HL-60/S4 (cell line): ENCODE measurements around the gene KLRF1.

ENCODE experiments used
- in situ Hi-C: fragments of 300-500 bp; cut with MboI; formaldehyde crosslinking; loops from 2 replicates; pipeline ENCODE4 v1.14.3; 2022; ENCODE audit warnings: low sequenced_read_pairs

Gene KLRF1

GRCh38 chr12:9808504-9808903 lies 18.8 kb upstream of the KLRF1 start:
- in situ Hi-C loops, result loop anchor here (25.0 kb wide), 2 partner anchors 204 to 329 kb away; partner anchors contain the start of genes CLEC12B and CLEC7A

GRCh38 chr12:9809338-9809737 lies 17.9 kb upstream of the KLRF1 start:
- in situ Hi-C loops, result loop anchor here (25.0 kb wide), 2 partner anchors 203 to 328 kb away; partner anchors contain the start of genes CLEC12B and CLEC7A

- in situ Hi-C loops, result loop anchor here (10.0 to 25.0 kb wide), 3 partner anchors 115 to 327 kb away; partner anchors contain the start of genes CLEC12B and CLEC7A
Observed at GRCh38 chr12:9809866-9810265, 17.4 kb upstream of the KLRF1 start.

- in situ Hi-C loops, result loop anchor here (10.0 to 25.0 kb wide), 3 partner anchors 114 to 327 kb away; partner anchors contain the start of genes CLEC12B and CLEC7A
Observed at GRCh38 chr12:9810671-9811070, 16.6 kb upstream of the KLRF1 start.

GRCh38 chr12:9811621-9812020 lies 15.7 kb upstream of the KLRF1 start:
- in situ Hi-C loops, result loop anchor here (10.0 to 25.0 kb wide), 3 partner anchors 113 to 326 kb away; partner anchors contain the start of genes CLEC12B and CLEC7A

- in situ Hi-C loops, result loop anchor here (10.0 to 25.0 kb wide), 3 partner anchors 111 to 323 kb away; partner anchors contain the start of genes CLEC12B and CLEC7A
Observed at GRCh38 chr12:9813821-9814798, 13.2 kb upstream of the KLRF1 start.

- in situ Hi-C loops, result loop anchor here (25.0 kb wide), 2 partner anchors 192 to 317 kb away; partner anchors contain the start of genes CLEC12B and CLEC7A
Observed at GRCh38 chr12:9820281-9820930, 6.9 kb upstream of the KLRF1 start.

GRCh38 chr12:9829483-9829882 lies 2.2 kb downstream of the KLRF1 start:
- in situ Hi-C loops, result no loop called here

- in situ Hi-C loops, result no loop called here
Observed at GRCh38 chr12:9829982-9830381, 2.7 kb downstream of the KLRF1 start.

- in situ Hi-C loops, result no loop called here
Observed at GRCh38 chr12:9831720-9832119, 4.4 kb downstream of the KLRF1 start.

- in situ Hi-C loops, result no loop called here
Observed at GRCh38 chr12:9843407-9843806, 16.1 kb downstream of the KLRF1 start.

- in situ Hi-C loops, result no loop called here
Observed at GRCh38 chr12:9848899-9849298, 21.6 kb downstream of the KLRF1 start.

GRCh38 chr12:9851050-9851449 lies 23.8 kb downstream of the KLRF1 start:
- in situ Hi-C loops, result no loop called here

GRCh38 chr12:9851927-9852326 lies 24.6 kb downstream of the KLRF1 start:
- in situ Hi-C loops, result no loop called here

GRCh38 chr12:9856151-9856550 lies 28.9 kb downstream of the KLRF1 start:
- in situ Hi-C loops, result no loop called here

GRCh38 chr12:9856894-9857293 lies 29.6 kb downstream of the KLRF1 start:
- in situ Hi-C loops, result no loop called here

GRCh38 chr12:9858135-9858534 lies 30.9 kb downstream of the KLRF1 start:
- in situ Hi-C loops, result no loop called here

- in situ Hi-C loops, result no loop called here
Observed at GRCh38 chr12:9864913-9865675, 37.8 kb downstream of the KLRF1 start.

GRCh38 chr12:9866860-9867269 lies 39.6 kb downstream of the KLRF1 start:
- in situ Hi-C loops, result no loop called here

- in situ Hi-C loops, result no loop called here
Observed at GRCh38 chr12:9867531-9867930, 40.2 kb downstream of the KLRF1 start.
